HL-60 (cell line): Measurements from ENCODE around the gene OR2M3.

ENCODE experiments used
- DNase-seq, 2 experiments: peaks; one replicate each; pipeline ENCODE4 v3.0.0-alpha.2; 2010 to 2020; ENCODE audit warnings: low read depth in 1 of 2, low spot score in 1 of 2
- H3K27ac ChIP-seq: fragments of 250-450 bp; sonication (Bioruptor Pico); replicated peaks from 2 replicates; pipeline ENCODE4 v1.5.1; 2020; ENCODE audit warnings: mild to moderate bottlenecking, moderate library complexity
- H3K27me3 ChIP-seq: fragments of 250-450 bp; sonication (Bioruptor Pico); 2 replicates; pipeline ENCODE4 v1.5.1; 2021; ENCODE audit warnings: mild to moderate bottlenecking, moderate library complexity; ENCODE audit not compliant: insufficient read depth, poor library complexity, severe bottlenecking
- H3K4me3 ChIP-seq: replicated peaks from 2 replicates; pipeline ENCODE4 v1.5.1; 2011; ENCODE audit warnings: mild to moderate bottlenecking, control low read depth, low read length; ENCODE audit not compliant: insufficient read depth
- GABPA ChIP-seq: IDR thresholded peaks from 2 replicates; pipeline ENCODE4 v1.6.1; 2012; ENCODE audit warnings: low read depth
- POLR2AphosphoS5 ChIP-seq: IDR thresholded peaks from 2 replicates; pipeline ENCODE4 v1.6.1; 2012; ENCODE audit warnings: low read depth
- SPI1 ChIP-seq: IDR thresholded peaks from 2 replicates; pipeline ENCODE4 v1.6.1; 2012; ENCODE audit warnings: low read depth, mild to moderate bottlenecking, borderline replicate concordance
- TF ChIP-seq, protein P1 (sequence below): IDR thresholded peaks from 2 replicates; pipeline ENCODE4 v1.6.1; 2012; ENCODE audit warnings: low read depth; ENCODE audit not compliant: insufficient replicate concordance
- TF ChIP-seq, protein P2 (sequence below): IDR thresholded peaks from one replicate; pipeline ENCODE4 v1.5.1; 2011; ENCODE audit warnings: low read length, control low read depth, inconsistent platforms; ENCODE audit not compliant: insufficient read depth

Gene OR2M3

DNA sequence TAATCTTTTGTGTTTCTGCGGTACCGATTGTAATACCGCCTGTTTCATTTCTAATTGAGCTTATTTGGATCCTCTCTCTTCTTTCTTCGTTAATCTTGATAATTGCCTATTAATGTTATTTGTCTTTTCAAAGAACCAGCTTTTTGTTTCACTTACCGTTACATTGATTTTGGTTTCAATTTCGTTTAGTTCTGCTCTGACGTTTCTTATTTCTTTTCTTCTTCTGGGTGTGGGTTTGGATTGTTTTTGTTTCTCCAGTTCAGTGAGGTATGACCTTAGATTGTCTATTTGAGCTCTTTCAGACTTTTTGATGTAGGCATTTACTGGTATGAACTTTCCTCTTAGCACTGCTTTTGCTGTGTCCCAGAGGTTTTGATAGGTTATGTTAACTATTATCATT is 13.1 kb upstream of the OR2M3 start:
- TF ChIP-seq POLR2AphosphoS5: no peak
- no peak for TF ChIP-seq SPI1
- TF ChIP-seq GABPA: no peak
- TF ChIP-seq, protein P1, sequence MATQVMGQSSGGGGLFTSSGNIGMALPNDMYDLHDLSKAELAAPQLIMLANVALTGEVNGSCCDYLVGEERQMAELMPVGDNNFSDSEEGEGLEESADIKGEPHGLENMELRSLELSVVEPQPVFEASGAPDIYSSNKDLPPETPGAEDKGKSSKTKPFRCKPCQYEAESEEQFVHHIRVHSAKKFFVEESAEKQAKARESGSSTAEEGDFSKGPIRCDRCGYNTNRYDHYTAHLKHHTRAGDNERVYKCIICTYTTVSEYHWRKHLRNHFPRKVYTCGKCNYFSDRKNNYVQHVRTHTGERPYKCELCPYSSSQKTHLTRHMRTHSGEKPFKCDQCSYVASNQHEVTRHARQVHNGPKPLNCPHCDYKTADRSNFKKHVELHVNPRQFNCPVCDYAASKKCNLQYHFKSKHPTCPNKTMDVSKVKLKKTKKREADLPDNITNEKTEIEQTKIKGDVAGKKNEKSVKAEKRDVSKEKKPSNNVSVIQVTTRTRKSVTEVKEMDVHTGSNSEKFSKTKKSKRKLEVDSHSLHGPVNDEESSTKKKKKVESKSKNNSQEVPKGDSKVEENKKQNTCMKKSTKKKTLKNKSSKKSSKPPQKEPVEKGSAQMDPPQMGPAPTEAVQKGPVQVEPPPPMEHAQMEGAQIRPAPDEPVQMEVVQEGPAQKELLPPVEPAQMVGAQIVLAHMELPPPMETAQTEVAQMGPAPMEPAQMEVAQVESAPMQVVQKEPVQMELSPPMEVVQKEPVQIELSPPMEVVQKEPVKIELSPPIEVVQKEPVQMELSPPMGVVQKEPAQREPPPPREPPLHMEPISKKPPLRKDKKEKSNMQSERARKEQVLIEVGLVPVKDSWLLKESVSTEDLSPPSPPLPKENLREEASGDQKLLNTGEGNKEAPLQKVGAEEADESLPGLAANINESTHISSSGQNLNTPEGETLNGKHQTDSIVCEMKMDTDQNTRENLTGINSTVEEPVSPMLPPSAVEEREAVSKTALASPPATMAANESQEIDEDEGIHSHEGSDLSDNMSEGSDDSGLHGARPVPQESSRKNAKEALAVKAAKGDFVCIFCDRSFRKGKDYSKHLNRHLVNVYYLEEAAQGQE: no peak
- TF ChIP-seq, protein P2, sequence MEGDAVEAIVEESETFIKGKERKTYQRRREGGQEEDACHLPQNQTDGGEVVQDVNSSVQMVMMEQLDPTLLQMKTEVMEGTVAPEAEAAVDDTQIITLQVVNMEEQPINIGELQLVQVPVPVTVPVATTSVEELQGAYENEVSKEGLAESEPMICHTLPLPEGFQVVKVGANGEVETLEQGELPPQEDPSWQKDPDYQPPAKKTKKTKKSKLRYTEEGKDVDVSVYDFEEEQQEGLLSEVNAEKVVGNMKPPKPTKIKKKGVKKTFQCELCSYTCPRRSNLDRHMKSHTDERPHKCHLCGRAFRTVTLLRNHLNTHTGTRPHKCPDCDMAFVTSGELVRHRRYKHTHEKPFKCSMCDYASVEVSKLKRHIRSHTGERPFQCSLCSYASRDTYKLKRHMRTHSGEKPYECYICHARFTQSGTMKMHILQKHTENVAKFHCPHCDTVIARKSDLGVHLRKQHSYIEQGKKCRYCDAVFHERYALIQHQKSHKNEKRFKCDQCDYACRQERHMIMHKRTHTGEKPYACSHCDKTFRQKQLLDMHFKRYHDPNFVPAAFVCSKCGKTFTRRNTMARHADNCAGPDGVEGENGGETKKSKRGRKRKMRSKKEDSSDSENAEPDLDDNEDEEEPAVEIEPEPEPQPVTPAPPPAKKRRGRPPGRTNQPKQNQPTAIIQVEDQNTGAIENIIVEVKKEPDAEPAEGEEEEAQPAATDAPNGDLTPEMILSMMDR: no peak

DNA sequence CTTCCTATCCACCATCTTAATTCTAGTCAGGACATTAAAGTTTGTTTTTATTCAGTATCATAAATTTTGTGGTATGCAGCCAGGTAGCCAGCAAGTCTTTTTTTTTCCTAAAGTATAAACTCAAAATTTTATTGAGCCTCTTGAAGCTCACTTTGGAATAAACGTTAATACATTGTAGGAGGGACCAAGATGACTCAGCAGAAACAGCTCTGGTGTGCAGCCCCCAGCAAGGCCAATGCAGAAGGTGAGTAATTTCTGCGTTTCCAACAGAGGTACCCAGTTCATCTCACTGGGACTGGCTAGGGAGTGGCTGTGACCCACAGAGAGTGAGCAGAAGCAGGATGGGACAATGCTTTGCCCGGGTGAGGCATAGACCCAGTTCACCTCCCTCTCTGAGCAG is 9.7 kb upstream of the OR2M3 start:
- Histone ChIP-seq H3K27me3 (no peaks in the 10 kb centered on the region), H3K4me3 (no peak overlapping the region), H3K27ac (no peak overlapping the region)
- no peak for DNase-seq
- TF ChIP-seq POLR2AphosphoS5 (no peak), SPI1 (no peak), GABPA (no peak)
- TF ChIP-seq, protein P2: no peak
- TF ChIP-seq, protein P1: no peak

More for the DNA sequence above, 13.1 kb upstream of the OR2M3 start:
- Histone ChIP-seq H3K27me3 (no peaks in the 10 kb centered on the region), H3K4me3 (no peak overlapping the region), H3K27ac (no peak overlapping the region)
- DNase-seq: no peak

DNA sequence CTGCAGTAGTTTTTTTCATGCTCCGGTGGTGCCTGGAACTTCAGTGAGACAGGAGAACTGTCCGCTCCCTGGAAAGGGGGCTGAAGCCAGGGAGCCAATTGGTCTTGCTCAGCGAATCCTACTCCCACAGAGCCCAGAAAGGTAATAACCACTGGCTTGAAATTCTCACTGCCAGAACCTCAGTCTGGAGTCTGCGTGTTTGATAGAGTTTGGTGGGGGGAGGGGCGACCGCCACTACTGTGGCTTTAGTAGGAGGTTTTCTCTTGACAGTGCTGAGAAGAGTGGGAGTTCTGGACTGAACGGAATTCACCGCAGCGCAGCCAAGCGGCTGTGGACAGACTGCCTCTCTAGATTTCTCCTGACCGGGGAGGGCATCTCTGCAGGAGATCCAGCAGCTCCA is 8.0 kb upstream of the OR2M3 start:
- no peak overlapping the region for H3K4me3 ChIP-seq
- no peak for DNase-seq
- H3K27ac ChIP-seq: no peak overlapping the region
- no peaks in the 10 kb centered on the region for H3K27me3 ChIP-seq
- no peak for TF ChIP-seq SPI1
- TF ChIP-seq GABPA: no peak
- TF ChIP-seq, protein P2: no peak
- TF ChIP-seq POLR2AphosphoS5: no peak
- TF ChIP-seq, protein P1: no peak
